HCT116 (cell line): ENCODE data around the gene PHACTR1. TPM values are rescaled to one million over a fixed set of nuclear protein-coding genes. Genes with fewer than 3 reads are reported as not detected.

Source experiments
- ATAC-seq: fragments of 200-7000 bp; cut with Tn5 transposase; 2 replicates; pipeline ENCODE4 v1.9.1; 2020; ENCODE audit warnings: mild to moderate bottlenecking, moderate library complexity
- BruUV-seq: library from RNA; stranded (reverse); fragments of 400-500 nt; replicated peaks from 2 replicates; lab custom pipeline; 2021; lab: Mats Ljungman, UMichigan
- CTCF ChIA-PET: fragments of 300-600 bp; sonication (Branson Sonifier 250); formaldehyde crosslinking; loops from one replicate; lab custom pipeline; 2021; ENCODE audit warnings: antibody characterized with exemption; lab: Charles Lee
- POLR2A ChIA-PET: fragments of 300-600, 350-600 bp; sonication (Branson Sonifier 250); formaldehyde crosslinking; loops from one replicate; lab custom pipeline; 2021; ENCODE audit warnings: antibody characterized with exemption; lab: Charles Lee
- RAD21 ChIA-PET, 2 experiments: fragments of 300-600 bp; sonication (Branson Sonifier 250); formaldehyde crosslinking; loops; one replicate each; lab custom pipeline; 2023; ENCODE audit warnings: low total read pairs in 2 of 2; ENCODE audit not compliant: uncharacterized antibody in 2 of 2, unreplicated experiment in 2 of 2, low non-redundant PET in 1 of 2; lab: Charles Lee
- DNase-seq: peaks from one replicate; pipeline ENCODE4 v3.0.0-alpha.2; 2010; ENCODE audit warnings: low read depth, low spot score
- H2AFZ ChIP-seq: fragments of 200-600 bp; shearing (Covaris generic), sonication (generic); 2 replicates; pipeline ENCODE4 v1.6.1; 2017; ENCODE audit warnings: low read depth, mixed run types, mixed read lengths, antibody characterized with exemption, low read length; ENCODE audit not compliant: poor library complexity, severe bottlenecking
- H3K27ac ChIP-seq: 2 replicates; pipeline ENCODE4 v1.5.1; 2012; ENCODE audit warnings: low read depth, low read length
- H3K27me3 ChIP-seq: fragments of 200-600 bp; sonication (generic); 2 replicates; pipeline ENCODE4 v1.6.1; 2016; ENCODE audit warnings: mixed run types, low read length, mixed read lengths; ENCODE audit not compliant: insufficient read depth
- H3K36me3 ChIP-seq, 2 experiments: fragments of 200-500 bp in 1 of 2; fragments of 200-600 bp in 1 of 2; sonication (Bioruptor generic) in 1 of 2; sonication (generic) in 1 of 2; 2 replicates each; pipeline versions ENCODE4 v1.5.1 to v1.6.1; 2014 to 2016; ENCODE audit warnings: low read length in 2 of 2, inconsistent platforms in 1 of 2, mixed read lengths in 1 of 2, mixed run types in 1 of 2; ENCODE audit not compliant: insufficient read depth in 2 of 2, control insufficient read depth in 1 of 2
- H3K4me1 ChIP-seq, 2 experiments: fragments of 200-600 bp in 1 of 2; sonication (generic) in 1 of 2; 2 replicates each; pipeline versions ENCODE4 v1.5.1 to v1.6.1; 2012 to 2017; ENCODE audit warnings: low read length in 2 of 2, inconsistent platforms in 1 of 2, mild to moderate bottlenecking in 1 of 2, mixed read lengths in 1 of 2, mixed run types in 1 of 2, moderate library complexity in 1 of 2; ENCODE audit not compliant: insufficient read depth in 2 of 2, control insufficient read depth in 1 of 2
- H3K4me2 ChIP-seq: fragments of 200-600 bp; sonication (generic); 2 replicates; pipeline ENCODE4 v1.6.1; 2017; ENCODE audit warnings: mixed run types, low read length, mixed read lengths
- H3K4me3 ChIP-seq, 2 experiments: fragments of 200-600 bp in 1 of 2; sonication (generic) in 1 of 2; replicated peaks in 1 of 2; 2 replicates each; pipeline ENCODE4 v1.5.1; 2011 to 2016; ENCODE audit warnings: low read length in 2 of 2, control low read depth in 1 of 2, low read depth in 1 of 2, mild to moderate bottlenecking in 1 of 2, mixed read lengths in 1 of 2, mixed run types in 1 of 2
- H3K79me2 ChIP-seq: fragments of 200-600 bp; sonication (generic); 2 replicates; pipeline ENCODE4 v1.6.1; 2017; ENCODE audit warnings: mild to moderate bottlenecking, mixed run types, low read length, moderate library complexity, mixed read lengths; ENCODE audit not compliant: insufficient read depth
- H3K9ac ChIP-seq: fragments of 200-600 bp; sonication (generic); 2 replicates; pipeline ENCODE4 v1.6.1; 2016; ENCODE audit warnings: low read length, mixed read lengths
- H3K9me2 ChIP-seq: fragments of 200-600 bp; sonication (generic), shearing (Covaris generic); 2 replicates; pipeline ENCODE4 v1.6.1; 2017; ENCODE audit warnings: mixed run types, mild to moderate bottlenecking, moderate library complexity; ENCODE audit not compliant: insufficient read depth
- H3K9me3 ChIP-seq, 2 experiments: fragments of 200-500 bp in 1 of 2; fragments of 200-600 bp in 1 of 2; sonication (Bioruptor generic) in 1 of 2; sonication (generic) in 1 of 2; 2 replicates each; pipeline ENCODE4 v1.6.1; 2014 to 2017; ENCODE audit warnings: low read length in 2 of 2, mixed read lengths in 2 of 2, inconsistent platforms in 1 of 2, low read depth in 1 of 2, mild to moderate bottlenecking in 1 of 2, mixed run types in 1 of 2, moderate library complexity in 1 of 2; ENCODE audit not compliant: control insufficient read depth in 1 of 2, insufficient read depth in 1 of 2
- H4K20me1 ChIP-seq: fragments of 200-600 bp; sonication (generic), shearing (Covaris generic); 2 replicates; pipeline ENCODE4 v1.6.1; 2017; ENCODE audit warnings: mixed run types, mild to moderate bottlenecking, moderate library complexity; ENCODE audit not compliant: insufficient read depth
- ATF3 ChIP-seq: IDR thresholded peaks from 2 replicates; pipeline ENCODE4 v1.6.1; 2012
- CBX3 ChIP-seq: IDR thresholded peaks from 2 replicates; pipeline ENCODE4 v1.6.1; 2012; ENCODE audit warnings: low read depth
- CEBPB ChIP-seq: IDR thresholded peaks from 2 replicates; pipeline ENCODE4 v1.6.1; 2012; ENCODE audit warnings: low read depth
- CTCF ChIP-seq, 3 experiments: fragments of 200-600 bp in 1 of 3; sonication (generic) in 1 of 3; IDR thresholded peaks in 2 of 3; conservative IDR thresholded peaks in 1 of 3; 2 replicates each; pipeline ENCODE4 v1.5.1; 2012 to 2017; ENCODE audit warnings: low read depth in 2 of 3, low read length in 2 of 3, antibody characterized with exemption in 1 of 3, borderline replicate concordance in 1 of 3, control low read depth in 1 of 3, mild to moderate bottlenecking in 1 of 3, mixed read lengths in 1 of 3, mixed run types in 1 of 3, moderate library complexity in 1 of 3; ENCODE audit not compliant: insufficient read depth in 1 of 3
- EGR1 ChIP-seq: IDR thresholded peaks from 2 replicates; pipeline ENCODE4 v1.6.1; 2012; ENCODE audit warnings: low read depth
- ELF1 ChIP-seq: IDR thresholded peaks from 2 replicates; pipeline ENCODE4 v1.6.1; 2012; ENCODE audit warnings: low read depth, borderline replicate concordance
- EZH2 ChIP-seq: fragments of 200-600 bp; sonication (generic); IDR thresholded peaks from 2 replicates; pipeline ENCODE4 v1.6.1; 2017; ENCODE audit warnings: antibody characterized with exemption, mixed run types
- FOSL1 ChIP-seq: IDR thresholded peaks from 2 replicates; pipeline ENCODE4 v1.6.1; 2012; ENCODE audit warnings: low read depth
- JUND ChIP-seq: IDR thresholded peaks from 2 replicates; pipeline ENCODE4 v1.6.1; 2012
- MAX ChIP-seq: IDR thresholded peaks from 2 replicates; pipeline ENCODE4 v1.6.1; 2012
- POLR2AphosphoS5 ChIP-seq: IDR thresholded peaks from 2 replicates; pipeline ENCODE4 v1.6.1; 2011; ENCODE audit warnings: mild to moderate bottlenecking, low read depth, low read length, moderate library complexity
- RAD21 ChIP-seq: IDR thresholded peaks from 2 replicates; pipeline ENCODE4 v1.6.1; 2012; ENCODE audit warnings: low read depth, mild to moderate bottlenecking
- REST ChIP-seq: IDR thresholded peaks from 2 replicates; pipeline ENCODE4 v1.6.1; 2012; ENCODE audit warnings: low read depth
- SIN3A ChIP-seq: IDR thresholded peaks from 2 replicates; pipeline ENCODE4 v1.6.1; 2012; ENCODE audit warnings: low read depth
- SP1 ChIP-seq: IDR thresholded peaks from 2 replicates; pipeline ENCODE4 v1.6.1; 2012; ENCODE audit warnings: low read depth
- SRF ChIP-seq: IDR thresholded peaks from 2 replicates; pipeline ENCODE4 v1.6.1; 2012; ENCODE audit warnings: low read depth
- ZFX ChIP-seq: fragments of 450-650 bp; IDR thresholded peaks from 2 replicates; pipeline ENCODE4 v1.6.1; 2017
- intact Hi-C: fragments of 100-400 bp; cut with micrococcal nuclease; formaldehyde crosslinking; loops from 2 replicates; pipeline ENCODE4 v1.10.0; 2022
- total RNA-seq: library from RNA; stranded (reverse); gene quantifications from one replicate; pipeline ENCODE4 v1.2.1, GENCODE V29; 2021; ENCODE audit not compliant: unreplicated experiment

The PHACTR1 gene
- total RNA-seq, 1 experiment from 2014 or later: 0.17 TPM

- H3K9me2 ChIP-seq: no peaks in the 10 kb centered on the region
- TF ChIP-seq FOSL1 (no peak), POLR2AphosphoS5 (no peak), ATF3 (no peak), ELF1 (no peak), EGR1 (no peak), ZFX (no peak), EZH2 (no peak), SRF (no peak), CEBPB (no peak), CBX3 (no peak), JUND (no peak), MAX (no peak), SP1 (no peak), CTCF (IDR thresholded peaks at IDR 0.05 in 2 of 3, conservative IDR thresholded peaks at IDR 0.05 in 1 of 3; ENCODE audit: borderline replicate concordance in 1 of 3, insufficient read depth in 1 of 3, low read depth in 2 of 3, low read length in 2 of 3) (no peak), SIN3A (no peak), REST (no peak), RAD21 (no peak)
- no peaks in the 10 kb centered on the region for H4K20me1 ChIP-seq
- H3K9me3 ChIP-seq: no peaks in the 10 kb centered on the region
- peaks cover 55% of the 10 kb centered on the region for H3K27me3 ChIP-seq
- ChIA-PET RAD21 (no interaction called here), CTCF (no interaction called here), POLR2A (no interaction called here)
- no peak overlapping the region for H3K4me2 ChIP-seq
- no peak for ATAC-seq
- no peaks in the 10 kb centered on the region for H3K36me3 ChIP-seq
- DNase-seq: no peak
- H3K9ac ChIP-seq: no peak overlapping the region
- H3K4me1 ChIP-seq: no peaks in the 10 kb centered on the region
- H2AFZ ChIP-seq: no peak overlapping the region
- intact Hi-C loops: no loop called here
- H3K79me2 ChIP-seq: no peaks in the 10 kb centered on the region
- H3K4me3 ChIP-seq: no peak overlapping the region
- BruUV-seq: no TSS peak
- H3K27ac ChIP-seq: no peak overlapping the region
These were observed 396.4 kb downstream of the PHACTR1 start for GRCh38 chr6:13112921-13113320.
